Measurements from ENCODE around the gene EIPR1.

- TF ChIP-seq RAD21 (IDR thresholded peaks at IDR 0.05; ENCODE audit: low read length) = no peak
- no peak for TF ChIP-seq CTCF (conservative IDR thresholded peaks at IDR 0.05; ENCODE audit: low read depth, low read length)
- TF ChIP-seq MXI1 (IDR thresholded peaks at IDR 0.05; ENCODE audit: borderline replicate concordance, low read depth, low read length) = no peak
- no peak for TF ChIP-seq POLR2A (IDR thresholded peaks at IDR 0.05; ENCODE audit: low read depth, low read length)
Observed at GRCh38 chr2:3285901-3286645, 91.5 kb downstream of the EIPR1 start.

Measured in IMR-90 (cell line).